ENCODE results near the gene TEX44.

DNA sequence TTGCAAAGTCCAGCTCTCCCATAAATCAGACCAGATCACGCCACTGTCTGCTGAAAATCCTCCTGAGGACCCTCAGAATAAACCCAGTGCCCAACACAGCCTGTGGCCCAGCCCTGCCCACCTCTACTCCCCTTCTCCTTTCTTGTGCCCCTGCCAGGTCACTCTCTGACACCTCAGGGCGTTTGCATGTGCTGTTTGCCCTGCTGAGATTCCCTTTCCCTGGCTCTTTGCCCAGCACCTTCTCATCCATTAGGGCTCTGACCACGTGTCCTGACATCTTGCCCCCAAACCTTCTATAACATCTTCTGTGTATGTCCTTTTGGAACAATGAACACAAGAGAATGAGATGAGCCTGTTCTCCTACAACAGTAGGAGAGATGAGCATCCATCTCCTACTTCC lies 43.9 kb upstream of the TEX44 start:
- no peak for TF ChIP-seq CTCF (IDR thresholded peaks at IDR 0.05)
- no peak for TF ChIP-seq EZH2 (IDR thresholded peaks at IDR 0.05; ENCODE audit: borderline replicate concordance, insufficient read depth, low read depth, low read length, poor library complexity, severe bottlenecking)
